ENCODE measurements around the gene PACRG. TPM values are rescaled to one million over a fixed set of nuclear protein-coding genes. Genes with fewer than 3 reads are reported as not detected.

PACRG gene
- total and polyA plus RNA-seq, 2 donors (not counting 3 experiments of a cell fraction or from before 2014, with no cell fraction given): 0.08 TPM; not detected in 1

DNA sequence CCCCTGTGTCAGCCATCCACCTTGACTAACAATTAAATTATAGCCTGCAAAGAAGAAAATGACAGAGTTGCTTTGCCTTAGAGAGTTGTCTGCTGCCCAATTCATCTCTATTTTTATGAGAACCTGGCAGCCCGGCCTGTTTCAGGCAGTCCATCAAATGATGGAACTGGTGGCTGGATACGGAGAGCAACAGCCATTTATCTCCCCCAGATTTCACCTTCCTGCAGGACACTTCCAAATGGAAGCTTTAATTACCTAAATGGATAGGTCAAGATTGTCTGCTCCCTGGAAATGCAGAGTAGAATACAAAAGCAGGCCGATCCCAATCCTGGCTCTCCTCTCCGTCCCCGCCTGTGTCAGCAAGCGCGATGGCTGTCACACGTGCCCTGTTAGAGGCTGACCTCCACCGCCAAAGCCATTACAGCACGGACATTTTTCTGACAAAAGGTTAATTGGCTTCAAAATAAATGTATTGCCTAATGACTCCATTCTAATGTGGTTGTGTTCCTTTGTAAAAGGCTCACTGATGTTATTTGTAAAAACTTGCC lies 86.7 kb downstream of the PACRG start:
- FAIRE-seq: no peak
- POLR2A ChIA-PET: no interaction called here

DNA sequence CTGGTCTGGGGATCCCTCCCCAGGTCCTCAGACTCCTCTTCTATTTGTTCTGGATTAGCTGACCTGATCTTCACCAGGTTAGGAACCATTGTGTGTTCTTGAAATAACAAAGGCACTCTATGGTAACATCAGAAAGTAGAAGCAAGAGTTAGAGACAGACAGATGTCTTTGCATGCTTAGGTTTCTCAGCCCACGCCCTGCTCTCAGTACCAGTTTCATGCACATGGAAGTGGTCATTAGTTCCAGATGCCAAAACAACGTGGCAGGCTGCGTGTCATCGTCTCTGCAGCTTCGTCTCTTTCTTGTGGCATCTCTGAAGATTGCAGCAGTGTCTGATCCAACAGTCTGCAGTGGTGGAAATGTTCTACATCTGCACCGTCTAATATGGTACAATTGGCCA lies 89.4 kb downstream of the PACRG start:
- FAIRE-seq: no peak
- TF ChIP-seq, protein P1, sequence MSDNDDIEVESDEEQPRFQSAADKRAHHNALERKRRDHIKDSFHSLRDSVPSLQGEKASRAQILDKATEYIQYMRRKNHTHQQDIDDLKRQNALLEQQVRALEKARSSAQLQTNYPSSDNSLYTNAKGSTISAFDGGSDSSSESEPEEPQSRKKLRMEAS (IDR thresholded peaks at IDR 0.05; ENCODE audit: insufficient read depth, insufficient read length): no peak
- TF ChIP-seq GATA2 (IDR thresholded peaks at IDR 0.05; ENCODE audit: insufficient read depth, insufficient read length, low read depth, low read length): no peak
- TF ChIP-seq FOS (IDR thresholded peaks at IDR 0.05; ENCODE audit: borderline replicate concordance, insufficient read depth, low read length): no peak
- TF ChIP-seq, protein P2, sequence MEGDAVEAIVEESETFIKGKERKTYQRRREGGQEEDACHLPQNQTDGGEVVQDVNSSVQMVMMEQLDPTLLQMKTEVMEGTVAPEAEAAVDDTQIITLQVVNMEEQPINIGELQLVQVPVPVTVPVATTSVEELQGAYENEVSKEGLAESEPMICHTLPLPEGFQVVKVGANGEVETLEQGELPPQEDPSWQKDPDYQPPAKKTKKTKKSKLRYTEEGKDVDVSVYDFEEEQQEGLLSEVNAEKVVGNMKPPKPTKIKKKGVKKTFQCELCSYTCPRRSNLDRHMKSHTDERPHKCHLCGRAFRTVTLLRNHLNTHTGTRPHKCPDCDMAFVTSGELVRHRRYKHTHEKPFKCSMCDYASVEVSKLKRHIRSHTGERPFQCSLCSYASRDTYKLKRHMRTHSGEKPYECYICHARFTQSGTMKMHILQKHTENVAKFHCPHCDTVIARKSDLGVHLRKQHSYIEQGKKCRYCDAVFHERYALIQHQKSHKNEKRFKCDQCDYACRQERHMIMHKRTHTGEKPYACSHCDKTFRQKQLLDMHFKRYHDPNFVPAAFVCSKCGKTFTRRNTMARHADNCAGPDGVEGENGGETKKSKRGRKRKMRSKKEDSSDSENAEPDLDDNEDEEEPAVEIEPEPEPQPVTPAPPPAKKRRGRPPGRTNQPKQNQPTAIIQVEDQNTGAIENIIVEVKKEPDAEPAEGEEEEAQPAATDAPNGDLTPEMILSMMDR (IDR thresholded peaks at IDR 0.05; ENCODE audit: extremely low read depth in 1 of 2, insufficient read depth in 1 of 2, low read depth in 1 of 2, low read length in 2 of 2): no peak
- no peak for TF ChIP-seq POLR2AphosphoS5 (IDR thresholded peaks at IDR 0.05; ENCODE audit: insufficient read depth, low read depth, low read length)
- TF ChIP-seq EZH2 (IDR thresholded peaks at IDR 0.05; ENCODE audit: borderline replicate concordance, low read depth, low read length, severe bottlenecking): no peak
- TF ChIP-seq MYC (IDR thresholded peaks at IDR 0.05; ENCODE audit: low read depth, low read length): no peak
- no peak for TF ChIP-seq POLR2A (IDR thresholded peaks at IDR 0.05; ENCODE audit: low read depth, low read length)
- no peak for TF ChIP-seq JUN (IDR thresholded peaks at IDR 0.05; ENCODE audit: borderline replicate concordance, insufficient read depth, insufficient read length, low read depth)

More for the DNA sequence above, 86.7 kb downstream of the PACRG start:
- no peaks in the 10 kb centered on the region for H3K4me1 ChIP-seq (ENCODE audit: control insufficient read depth, extremely low read depth, insufficient read depth, low read length)
- no TSS peak for BruUV-seq (replicated peaks)
- no peaks in the 10 kb centered on the region for H3K36me3 ChIP-seq (ENCODE audit: control insufficient read depth in 2 of 2, extremely low read depth in 1 of 2, insufficient read depth in 2 of 2, low read length in 2 of 2)
- H3K79me2 ChIP-seq (ENCODE audit: control insufficient read depth, insufficient read depth, low read length): no peaks in the 10 kb centered on the region
- H3K9me3 ChIP-seq (replicated peaks; ENCODE audit: control insufficient read depth, insufficient read depth, low read length): no peaks in the 10 kb centered on the region
- H3K4me3 ChIP-seq (replicated peaks in 1 of 3; ENCODE audit: insufficient read depth in 1 of 3, low read depth in 1 of 3, low read length in 3 of 3): no peak overlapping the region
- TF ChIP-seq EZH2 (IDR thresholded peaks at IDR 0.05; ENCODE audit: borderline replicate concordance, low read depth, low read length, severe bottlenecking): no peak
- CTCF ChIA-PET: no interaction called here
- no peak overlapping the region for H2AFZ ChIP-seq (ENCODE audit: low read depth, low read length)
- no peak for DNase-seq (ENCODE audit: low read depth, low spot score)
- H3K4me2 ChIP-seq (ENCODE audit: insufficient read depth, low read length): no peak overlapping the region
- H3K27ac ChIP-seq (ENCODE audit: insufficient read depth, low read depth, low read length): no peak overlapping the region
- no peaks in the 10 kb centered on the region for H4K20me1 ChIP-seq (replicated peaks; ENCODE audit: control insufficient read depth, extremely low read depth, insufficient read depth, low read length)
- no peaks in the 10 kb centered on the region for H3K9me1 ChIP-seq (replicated peaks; ENCODE audit: control insufficient read depth, extremely low read depth, insufficient read depth, low read length)
- intact Hi-C loops (cut with micrococcal nuclease) (no loop called here), dilution Hi-C loops (cut with MboI; ENCODE audit: extremely low pct_ligation_motif_present, low sequenced_read_pairs) (no loop called here)
- no peak overlapping the region for H3K9ac ChIP-seq (replicated peaks; ENCODE audit: extremely low read depth, insufficient read depth, low read length)
- H3K27me3 ChIP-seq (ENCODE audit: control insufficient read depth in 2 of 2, insufficient read depth in 2 of 2, low read length in 2 of 2): no peaks in the 10 kb centered on the region

More for the DNA sequence above, 89.4 kb downstream of the PACRG start:
- intact Hi-C loops (cut with micrococcal nuclease): no loop called here
- H3K9me3 ChIP-seq (replicated peaks; ENCODE audit: control insufficient read depth, insufficient read depth, low read length): no peaks in the 10 kb centered on the region
- H3K27me3 ChIP-seq (ENCODE audit: control insufficient read depth in 2 of 2, insufficient read depth in 2 of 2, low read length in 2 of 2): no peaks in the 10 kb centered on the region
- no peak overlapping the region for H3K27ac ChIP-seq (ENCODE audit: insufficient read depth, low read depth, low read length)
- no peaks in the 10 kb centered on the region for H3K4me1 ChIP-seq (ENCODE audit: control insufficient read depth, extremely low read depth, insufficient read depth, low read length)
- H3K79me2 ChIP-seq (ENCODE audit: control insufficient read depth, insufficient read depth, low read length): no peaks in the 10 kb centered on the region
- no peaks in the 10 kb centered on the region for H3K36me3 ChIP-seq (ENCODE audit: control insufficient read depth in 2 of 2, extremely low read depth in 1 of 2, insufficient read depth in 2 of 2, low read length in 2 of 2)
- H4K20me1 ChIP-seq (replicated peaks; ENCODE audit: control insufficient read depth, extremely low read depth, insufficient read depth, low read length): no peaks in the 10 kb centered on the region
- dilution Hi-C loops (cut with MboI; ENCODE audit: extremely low pct_ligation_motif_present, low sequenced_read_pairs): no loop called here
- H3K9ac ChIP-seq (replicated peaks; ENCODE audit: extremely low read depth, insufficient read depth, low read length): no peak overlapping the region
- no peak for DNase-seq (ENCODE audit: low read depth, low spot score)
- no TSS peak for BruUV-seq (replicated peaks)
- H3K9me1 ChIP-seq (replicated peaks; ENCODE audit: control insufficient read depth, extremely low read depth, insufficient read depth, low read length): no peaks in the 10 kb centered on the region
- no peak overlapping the region for H3K4me3 ChIP-seq (replicated peaks in 1 of 3; ENCODE audit: insufficient read depth in 1 of 3, low read depth in 1 of 3, low read length in 3 of 3)
- H3K4me2 ChIP-seq (ENCODE audit: insufficient read depth, low read length): no peak overlapping the region
- H2AFZ ChIP-seq (ENCODE audit: low read depth, low read length): no peak overlapping the region
- ChIA-PET POLR2A (no interaction called here), CTCF (no interaction called here)
